DOHH2 (cell line): Measurements from ENCODE around the gene MUC12.

ENCODE experiments used
- H3F3A ChIP-seq: fragments of 200-600 bp; sonication (generic), shearing (Covaris generic); 2 replicates; pipeline ENCODE4 v1.6.0; 2016; ENCODE audit warnings: antibody characterized with exemption, mild to moderate bottlenecking; ENCODE audit not compliant: control insufficient read depth, insufficient read depth
- H3K27ac ChIP-seq: fragments of 200-600 bp; sonication (generic); 2 replicates; pipeline ENCODE4 v1.5.1; 2014; ENCODE audit warnings: low read depth, mild to moderate bottlenecking, low read length, moderate library complexity
- H3K27me3 ChIP-seq: fragments of 200-600 bp; sonication (generic); 2 replicates; pipeline ENCODE4 v1.6.1; 2014; ENCODE audit warnings: mild to moderate bottlenecking, low read length, mixed read lengths; ENCODE audit not compliant: control insufficient read depth
- H3K36me3 ChIP-seq: fragments of 200-600 bp; sonication (generic); 2 replicates; pipeline ENCODE4 v1.6.1; 2014; ENCODE audit warnings: mild to moderate bottlenecking, low read length, moderate library complexity, mixed read lengths; ENCODE audit not compliant: control insufficient read depth
- H3K4me1 ChIP-seq: fragments of 200-600 bp; sonication (generic); 2 replicates; pipeline ENCODE4 v1.6.1; 2014; ENCODE audit warnings: mild to moderate bottlenecking, low read length, mixed read lengths; ENCODE audit not compliant: control insufficient read depth
- H3K4me2 ChIP-seq: fragments of 200-600 bp; sonication (generic); 2 replicates; pipeline ENCODE4 v1.6.0; 2014; ENCODE audit warnings: mild to moderate bottlenecking, low read length, moderate library complexity
- H3K4me3 ChIP-seq: fragments of 200-600 bp; sonication (generic); 2 replicates; pipeline ENCODE4 v1.5.1; 2014; ENCODE audit warnings: mild to moderate bottlenecking, low read length, mixed read lengths
- H3K79me2 ChIP-seq: fragments of 200-600 bp; sonication (generic); 2 replicates; pipeline ENCODE4 v1.6.1; 2014; ENCODE audit warnings: mild to moderate bottlenecking, low read length, mixed read lengths; ENCODE audit not compliant: control insufficient read depth
- H3K9me2 ChIP-seq: fragments of 200-600 bp; sonication (generic); replicated peaks from 2 replicates; pipeline ENCODE4 v1.6.1; 2014; ENCODE audit warnings: mild to moderate bottlenecking, low read length, mixed read lengths; ENCODE audit not compliant: control insufficient read depth
- H3K9me3 ChIP-seq: fragments of 200-600 bp; sonication (generic); 2 replicates; pipeline ENCODE4 v1.6.1; 2014; ENCODE audit warnings: antibody characterized with exemption, low read length, mixed read lengths; ENCODE audit not compliant: control insufficient read depth, insufficient read depth
- H4K20me1 ChIP-seq: fragments of 200-600 bp; sonication (generic); 2 replicates; pipeline ENCODE4 v1.6.0; 2014; ENCODE audit warnings: low read depth, mild to moderate bottlenecking, antibody characterized with exemption, low read length, moderate library complexity; ENCODE audit not compliant: control insufficient read depth, insufficient read depth
- EZH2phosphoT487 ChIP-seq: fragments of 200-600 bp; sonication (generic); IDR thresholded peaks from 2 replicates; pipeline ENCODE4 v1.6.1; 2017; ENCODE audit warnings: borderline replicate concordance, mild to moderate bottlenecking, antibody characterized with exemption, low read length, moderate library complexity, mixed read lengths
- TF ChIP-seq, protein P1 (sequence below): fragments of 200-600 bp; sonication (generic); IDR thresholded peaks from one replicate; pipeline ENCODE4 v1.5.1; 2014; ENCODE audit warnings: antibody characterized with exemption, mild to moderate bottlenecking, low read depth, low read length; ENCODE audit not compliant: poor library complexity, severe bottlenecking

Gene MUC12

DNA sequence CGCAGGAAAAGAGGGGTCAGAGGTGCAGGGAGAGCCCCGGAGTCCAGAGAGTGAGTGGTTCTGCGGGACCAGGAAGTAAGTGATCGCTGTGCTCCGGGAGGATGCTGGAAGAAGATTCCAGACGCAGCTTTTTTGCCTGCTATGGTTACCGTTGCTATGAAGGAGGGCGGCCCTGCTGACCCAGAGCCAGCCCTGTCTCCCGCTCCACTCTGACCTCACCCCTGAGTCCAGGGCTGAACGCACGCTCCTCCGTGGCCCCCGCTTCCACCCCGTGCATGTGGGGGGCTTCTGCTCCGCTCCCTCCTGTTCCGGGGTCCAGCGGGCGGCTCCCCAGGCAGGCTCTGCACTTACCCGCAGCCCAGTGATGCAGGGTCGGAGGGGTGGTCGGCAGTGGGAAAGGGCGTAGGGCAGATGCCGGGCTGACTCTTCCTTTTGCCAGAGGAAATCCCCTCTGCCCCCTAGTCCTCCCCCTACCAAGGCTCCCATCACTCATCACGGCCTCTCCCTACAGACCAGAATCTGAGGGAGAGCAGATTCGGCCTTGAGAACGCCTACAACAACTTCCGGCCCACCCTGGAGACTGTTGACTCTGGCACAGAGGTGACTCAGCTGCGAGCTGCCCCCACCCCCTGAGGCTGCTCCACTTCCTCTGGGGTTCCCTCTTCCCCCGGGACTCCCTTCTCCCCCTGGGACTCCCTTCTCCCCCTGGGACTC is 47.9 kb downstream of the MUC12 start:
- H3K4me2 ChIP-seq = peak overlapping the region; percentile 79
- H3K27me3 ChIP-seq = peaks cover 39% of the 10 kb centered on the region
- H3K36me3 ChIP-seq = no peaks in the 10 kb centered on the region
- TF ChIP-seq, protein P1, sequence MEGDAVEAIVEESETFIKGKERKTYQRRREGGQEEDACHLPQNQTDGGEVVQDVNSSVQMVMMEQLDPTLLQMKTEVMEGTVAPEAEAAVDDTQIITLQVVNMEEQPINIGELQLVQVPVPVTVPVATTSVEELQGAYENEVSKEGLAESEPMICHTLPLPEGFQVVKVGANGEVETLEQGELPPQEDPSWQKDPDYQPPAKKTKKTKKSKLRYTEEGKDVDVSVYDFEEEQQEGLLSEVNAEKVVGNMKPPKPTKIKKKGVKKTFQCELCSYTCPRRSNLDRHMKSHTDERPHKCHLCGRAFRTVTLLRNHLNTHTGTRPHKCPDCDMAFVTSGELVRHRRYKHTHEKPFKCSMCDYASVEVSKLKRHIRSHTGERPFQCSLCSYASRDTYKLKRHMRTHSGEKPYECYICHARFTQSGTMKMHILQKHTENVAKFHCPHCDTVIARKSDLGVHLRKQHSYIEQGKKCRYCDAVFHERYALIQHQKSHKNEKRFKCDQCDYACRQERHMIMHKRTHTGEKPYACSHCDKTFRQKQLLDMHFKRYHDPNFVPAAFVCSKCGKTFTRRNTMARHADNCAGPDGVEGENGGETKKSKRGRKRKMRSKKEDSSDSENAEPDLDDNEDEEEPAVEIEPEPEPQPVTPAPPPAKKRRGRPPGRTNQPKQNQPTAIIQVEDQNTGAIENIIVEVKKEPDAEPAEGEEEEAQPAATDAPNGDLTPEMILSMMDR = no peak
- TF ChIP-seq EZH2phosphoT487 = no peak
- no peaks in the 10 kb centered on the region for H3K9me2 ChIP-seq
- H3K9me3 ChIP-seq = no peaks in the 10 kb centered on the region
- H3K79me2 ChIP-seq = no peaks in the 10 kb centered on the region
- peaks cover 21% of the 10 kb centered on the region for H3K4me1 ChIP-seq
- H3F3A ChIP-seq = no peaks in the 10 kb centered on the region
- H3K27ac ChIP-seq = no peak overlapping the region
- H3K4me3 ChIP-seq = peak overlapping the region; percentile 70
- 0 out of 2 replicates have a peak, but pooled peaks cover 3% of the 10 kb centered on the region for H4K20me1 ChIP-seq

DNA sequence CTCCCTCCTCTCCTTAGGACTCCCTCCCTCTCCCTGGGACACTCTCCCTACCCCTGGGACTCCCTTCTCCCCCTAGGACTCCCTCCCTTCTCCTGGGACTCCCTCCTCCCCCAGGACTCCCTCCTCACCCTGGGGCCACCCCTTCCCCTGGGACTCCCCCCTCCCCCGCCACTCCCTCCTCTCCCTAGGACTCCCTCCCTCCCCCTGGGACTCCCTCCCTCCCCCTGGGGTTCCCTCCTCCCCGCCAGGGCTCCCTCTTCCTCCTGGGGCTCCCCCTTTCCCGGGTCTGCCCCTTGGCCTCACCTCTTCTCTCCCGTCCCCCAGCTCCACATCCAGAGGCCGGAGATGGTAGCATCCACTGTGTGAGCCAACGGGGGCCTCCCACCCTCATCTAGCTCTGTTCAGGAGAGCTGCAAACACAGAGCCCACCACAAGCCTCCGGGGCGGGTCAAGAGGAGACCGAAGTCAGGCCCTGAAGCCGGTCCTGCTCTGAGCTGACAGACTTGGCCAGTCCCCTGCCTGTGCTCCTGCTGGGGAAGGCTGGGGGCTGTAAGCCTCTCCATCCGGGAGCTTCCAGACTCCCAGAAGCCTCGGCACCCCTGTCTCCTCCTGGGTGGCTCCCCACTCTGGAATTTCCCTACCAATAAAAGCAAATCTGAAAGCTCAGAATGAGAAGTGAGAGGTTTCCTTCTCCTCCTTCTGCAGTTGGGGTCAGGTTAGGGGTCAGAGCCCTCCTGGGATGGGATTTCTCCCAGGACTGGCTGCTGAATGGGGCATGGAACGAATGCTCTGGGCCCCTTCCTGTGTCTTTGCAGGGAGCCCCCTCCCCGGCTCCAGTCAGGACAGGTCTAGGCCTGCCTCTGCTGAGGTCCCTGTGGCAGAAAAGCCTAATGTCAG is 49.2 kb downstream of the MUC12 start:
- Histone ChIP-seq H3K79me2 (no peaks in the 10 kb centered on the region), H3K4me1 (peaks cover 21% of the 10 kb centered on the region), H3F3A (no peaks in the 10 kb centered on the region), H3K27me3 (peaks cover 41% of the 10 kb centered on the region), H3K4me2 (no peak overlapping the region), H3K36me3 (no peaks in the 10 kb centered on the region), H3K27ac (no peak overlapping the region), H4K20me1 (0 out of 2 replicates have a peak, but pooled peaks cover 3% of the 10 kb centered on the region), H3K9me3 (no peaks in the 10 kb centered on the region), H3K9me2 (no peaks in the 10 kb centered on the region), H3K4me3 (no peak overlapping the region)
- no peak for TF ChIP-seq EZH2phosphoT487
- TF ChIP-seq, protein P1 = no peak

DNA sequence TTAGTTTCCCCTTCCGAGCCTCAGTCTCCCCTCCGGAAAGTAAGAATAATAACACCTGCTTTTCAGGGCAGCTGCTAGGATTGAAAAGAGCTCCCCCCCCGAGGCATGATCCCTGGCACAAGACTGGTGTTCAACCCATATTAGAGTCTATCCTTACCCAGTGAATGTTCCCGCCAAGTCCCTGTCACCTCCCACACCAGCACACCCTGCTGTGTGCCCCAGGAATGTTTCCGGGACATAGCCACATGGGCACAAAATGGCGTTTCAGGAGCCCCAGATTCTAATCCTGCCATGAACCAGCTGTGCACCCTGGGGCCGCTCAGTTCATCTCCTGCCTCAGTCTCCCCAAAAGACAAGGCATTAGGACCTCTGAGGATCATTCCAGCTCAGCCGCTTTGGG is 51.1 kb downstream of the MUC12 start:
- no peak overlapping the region for H3K4me2 ChIP-seq
- H3K9me3 ChIP-seq = no peaks in the 10 kb centered on the region
- H3K9me2 ChIP-seq = no peaks in the 10 kb centered on the region
- H3K27ac ChIP-seq = no peak overlapping the region
- H3K36me3 ChIP-seq = no peaks in the 10 kb centered on the region
- TF ChIP-seq, protein P1 = no peak
- no peak for TF ChIP-seq EZH2phosphoT487
- no peaks in the 10 kb centered on the region for H3K79me2 ChIP-seq
- H3F3A ChIP-seq = no peaks in the 10 kb centered on the region
- H3K27me3 ChIP-seq = peaks cover 33% of the 10 kb centered on the region
- H3K4me3 ChIP-seq = no peak overlapping the region
- no peaks in the 10 kb centered on the region for H4K20me1 ChIP-seq
- peaks cover 21% of the 10 kb centered on the region for H3K4me1 ChIP-seq
